Measurements from ENCODE around the gene ADAMTS18.

DNA sequence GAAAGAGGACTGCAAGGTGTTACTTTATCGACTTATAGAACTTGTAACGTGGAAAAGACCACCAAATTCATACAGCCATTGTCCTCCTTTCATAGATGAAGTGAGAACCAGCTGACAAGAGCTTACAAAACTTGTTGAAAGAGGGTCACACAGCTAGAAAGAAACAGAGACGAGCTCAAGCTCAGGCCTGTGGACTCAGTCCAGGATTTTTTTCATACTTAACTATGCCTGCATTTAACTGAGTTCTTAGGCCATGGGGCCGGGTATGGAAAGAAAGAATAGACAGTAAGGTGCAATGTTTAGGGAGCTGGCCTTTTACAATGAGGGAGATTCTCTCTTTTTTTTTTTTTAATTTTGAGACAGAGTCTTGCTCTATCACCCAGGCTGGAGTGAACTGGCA, 106.1 kb downstream of the ADAMTS18 start:
- TF ChIP-seq, protein P1, sequence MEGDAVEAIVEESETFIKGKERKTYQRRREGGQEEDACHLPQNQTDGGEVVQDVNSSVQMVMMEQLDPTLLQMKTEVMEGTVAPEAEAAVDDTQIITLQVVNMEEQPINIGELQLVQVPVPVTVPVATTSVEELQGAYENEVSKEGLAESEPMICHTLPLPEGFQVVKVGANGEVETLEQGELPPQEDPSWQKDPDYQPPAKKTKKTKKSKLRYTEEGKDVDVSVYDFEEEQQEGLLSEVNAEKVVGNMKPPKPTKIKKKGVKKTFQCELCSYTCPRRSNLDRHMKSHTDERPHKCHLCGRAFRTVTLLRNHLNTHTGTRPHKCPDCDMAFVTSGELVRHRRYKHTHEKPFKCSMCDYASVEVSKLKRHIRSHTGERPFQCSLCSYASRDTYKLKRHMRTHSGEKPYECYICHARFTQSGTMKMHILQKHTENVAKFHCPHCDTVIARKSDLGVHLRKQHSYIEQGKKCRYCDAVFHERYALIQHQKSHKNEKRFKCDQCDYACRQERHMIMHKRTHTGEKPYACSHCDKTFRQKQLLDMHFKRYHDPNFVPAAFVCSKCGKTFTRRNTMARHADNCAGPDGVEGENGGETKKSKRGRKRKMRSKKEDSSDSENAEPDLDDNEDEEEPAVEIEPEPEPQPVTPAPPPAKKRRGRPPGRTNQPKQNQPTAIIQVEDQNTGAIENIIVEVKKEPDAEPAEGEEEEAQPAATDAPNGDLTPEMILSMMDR (IDR thresholded peaks at IDR 0.05), result no peak
- no peak for TF ChIP-seq POLR2A (IDR thresholded peaks at IDR 0.05)
- no peak for TF ChIP-seq EP300 (IDR thresholded peaks at IDR 0.05)
